T-helper 1 cell treated with Interleukin-12 subunit alpha and Interleukin-12 subunit beta and Interleukin-4 antibody, amounts not matched to agents 30 μg/mL and 1 μg/mL, for 36 hours (primary cell): ENCODE data around the gene CIT.

ENCODE experiments used
- H3K27ac Mint-ChIP-seq: one replicate; pipeline ENCODE4 v1.8.0; 2021; ENCODE audit warnings: mild to moderate bottlenecking, mixed read lengths
- H3K27me3 Mint-ChIP-seq: one replicate; pipeline ENCODE4 v1.8.0; 2021; ENCODE audit warnings: low read depth, mixed read lengths
- H3K36me3 Mint-ChIP-seq: one replicate; pipeline ENCODE4 v1.8.0; 2021; ENCODE audit warnings: low read depth, mixed read lengths
- H3K4me1 Mint-ChIP-seq: one replicate; pipeline ENCODE4 v1.8.0; 2021; ENCODE audit warnings: low read depth, mixed read lengths
- H3K4me3 Mint-ChIP-seq: one replicate; pipeline ENCODE4 v1.8.0; 2021; ENCODE audit warnings: mild to moderate bottlenecking, moderate library complexity, mixed read lengths
- H3K9me3 Mint-ChIP-seq: one replicate; pipeline ENCODE4 v1.8.0; 2021; ENCODE audit warnings: mixed read lengths

The CIT gene

DNA sequence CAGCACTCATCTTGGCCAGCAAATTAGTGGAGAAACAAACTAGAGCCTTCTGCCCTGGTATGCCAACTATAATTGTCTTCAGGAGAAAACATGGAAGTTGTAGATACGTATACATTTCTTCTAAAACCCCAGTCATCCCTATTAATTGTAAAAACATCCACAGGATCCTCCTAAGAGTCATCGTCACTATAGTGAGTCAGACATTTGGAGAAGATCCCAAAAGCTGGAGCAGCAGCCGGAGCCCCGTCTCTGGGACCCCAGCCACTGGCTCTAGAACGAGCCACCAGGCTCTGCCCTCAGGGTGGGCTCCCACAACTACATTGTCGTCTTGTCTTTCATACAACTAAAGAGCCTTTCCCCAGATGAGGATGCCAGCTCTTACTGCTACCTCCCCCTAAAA, 193.7 kb downstream of the CIT start:
- peaks cover 33% of the 10 kb centered on the region for H3K36me3 Mint-ChIP-seq
- H3K27me3 Mint-ChIP-seq = no peaks in the 10 kb centered on the region
- H3K27ac Mint-ChIP-seq = no peak overlapping the region
- no peaks in the 10 kb centered on the region for H3K9me3 Mint-ChIP-seq
- no peak overlapping the region for H3K4me3 Mint-ChIP-seq
- H3K4me1 Mint-ChIP-seq = peaks cover 20% of the 10 kb centered on the region

DNA sequence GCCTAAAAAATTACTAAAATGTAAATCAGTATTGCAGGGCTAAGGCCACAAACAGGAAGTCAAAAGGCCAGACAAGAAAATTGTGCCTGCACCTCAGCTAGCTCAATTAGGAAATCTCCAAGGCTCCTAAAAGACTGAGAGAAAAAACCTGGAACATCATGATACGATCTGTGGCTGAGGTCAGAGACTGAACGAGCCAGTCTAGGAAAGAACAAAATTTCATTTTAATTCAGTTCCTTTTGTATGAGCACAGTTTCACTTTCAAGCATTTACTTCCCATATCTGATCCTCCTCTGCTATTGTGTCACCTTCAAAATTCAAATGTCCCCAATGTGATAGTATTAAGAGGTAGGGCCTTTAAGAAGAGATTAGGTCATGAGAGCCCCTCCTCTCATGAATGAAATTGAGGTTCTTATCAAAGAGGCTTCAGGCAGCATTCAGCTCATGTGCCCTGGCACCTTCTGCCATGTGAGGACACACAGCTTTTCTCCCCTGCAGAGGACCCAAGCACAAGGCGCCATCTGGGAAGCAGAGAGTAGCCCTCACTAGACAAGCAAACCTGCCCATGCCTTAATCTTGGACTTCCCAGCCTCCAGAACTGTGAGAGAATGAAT, 194.4 kb downstream of the CIT start:
- peaks cover 36% of the 10 kb centered on the region for H3K36me3 Mint-ChIP-seq
- peak overlapping the region; percentile 5 for H3K4me3 Mint-ChIP-seq
- peak overlapping the region; percentile 70 for H3K27ac Mint-ChIP-seq
- H3K9me3 Mint-ChIP-seq = no peaks in the 10 kb centered on the region
- no peaks in the 10 kb centered on the region for H3K27me3 Mint-ChIP-seq
- H3K4me1 Mint-ChIP-seq = peaks cover 20% of the 10 kb centered on the region

DNA sequence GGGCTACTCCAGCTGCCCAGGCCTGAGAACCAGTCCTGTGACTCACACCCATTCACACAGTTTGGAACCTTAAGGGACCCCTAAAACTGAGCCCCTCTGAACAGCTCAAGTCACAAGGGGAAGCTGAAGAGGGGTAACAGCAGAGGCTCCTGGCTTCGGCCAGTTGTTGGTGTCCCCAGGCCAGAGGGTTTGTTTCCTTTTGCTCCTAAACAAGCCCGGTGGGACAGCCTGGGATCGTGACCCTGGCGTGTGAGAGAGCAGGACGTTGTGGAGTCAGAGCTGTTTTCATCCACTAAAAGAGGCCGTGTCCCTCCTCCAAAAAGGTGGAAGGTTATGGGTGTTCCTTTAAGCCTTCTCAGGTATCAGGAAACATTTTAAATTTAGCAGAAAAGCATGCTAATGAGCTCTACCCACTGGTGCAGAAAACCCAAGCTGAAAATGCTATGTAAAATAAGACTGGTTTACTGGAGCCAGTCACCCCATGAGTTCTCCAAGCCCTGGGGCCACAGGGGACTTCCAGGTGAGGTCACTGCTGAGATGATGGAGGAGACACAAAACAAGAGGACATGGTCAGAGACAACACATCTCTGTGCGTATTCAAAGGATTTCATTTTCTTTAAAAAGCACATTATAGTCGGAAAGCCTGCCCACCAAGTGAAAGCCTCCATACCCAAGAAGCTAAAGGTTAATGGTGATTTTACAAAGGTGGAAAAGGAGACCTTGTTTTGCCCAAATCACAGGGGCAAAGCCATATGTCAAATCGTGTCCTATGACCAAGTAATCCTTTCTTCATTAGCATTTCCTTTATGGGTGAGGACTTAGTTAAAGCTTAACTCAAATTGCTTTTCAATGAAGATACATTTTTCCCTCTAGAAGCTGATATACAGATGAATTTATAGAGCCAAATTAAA, 195.1 kb downstream of the CIT start:
- Mint-ChIP-seq H3K27me3 (no peaks in the 10 kb centered on the region), H3K9me3 (no peaks in the 10 kb centered on the region), H3K4me3 (no peak overlapping the region), H3K27ac (peak overlapping the region; percentile 70), H3K36me3 (peaks cover 36% of the 10 kb centered on the region), H3K4me1 (peaks cover 20% of the 10 kb centered on the region)

DNA sequence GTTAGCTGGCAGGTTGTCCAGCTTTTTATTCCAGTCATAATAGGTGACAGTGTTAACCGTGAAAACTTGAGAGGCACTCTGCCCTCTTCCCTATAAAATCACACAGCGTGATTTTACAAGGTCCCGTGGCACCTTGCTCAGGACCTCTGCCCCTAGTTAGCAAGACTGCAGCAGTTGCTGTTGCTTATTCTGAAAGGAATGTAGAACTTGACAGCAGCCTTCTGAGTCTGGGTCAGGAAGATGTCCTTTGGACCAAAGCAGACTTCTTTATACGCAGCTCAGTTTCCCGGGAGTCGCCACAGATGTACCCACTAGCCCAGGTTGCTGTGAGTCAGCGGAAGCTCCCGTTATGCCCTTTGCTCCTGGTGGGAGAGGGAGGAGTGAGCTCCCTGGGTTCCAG, 196.0 kb downstream of the CIT start:
- Mint-ChIP-seq H3K36me3 (peaks cover 37% of the 10 kb centered on the region), H3K27ac (no peak overlapping the region)

DNA sequence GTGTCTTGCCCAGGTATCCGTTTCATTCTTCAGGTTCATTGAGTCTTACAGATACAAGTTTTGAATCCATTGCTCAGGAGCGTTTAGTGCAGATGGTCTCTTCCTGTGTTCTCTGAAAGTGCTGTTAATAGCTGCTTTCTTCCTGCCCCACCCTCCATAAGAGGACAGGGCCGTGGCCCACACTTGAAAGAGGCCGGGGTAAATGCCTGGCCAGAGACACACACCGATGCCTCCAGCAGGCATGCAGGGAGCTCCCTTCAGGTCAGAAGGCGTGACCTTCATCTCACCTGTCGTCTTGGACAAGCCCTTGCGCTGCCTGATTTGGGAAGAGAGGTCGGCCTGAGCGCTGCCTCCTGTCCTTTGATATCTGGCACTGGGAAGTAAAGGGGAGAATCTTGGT, 197.6 kb downstream of the CIT start:
- no peaks in the 10 kb centered on the region for H3K9me3 Mint-ChIP-seq
- peaks cover 19% of the 10 kb centered on the region for H3K4me1 Mint-ChIP-seq
- no peak overlapping the region for H3K4me3 Mint-ChIP-seq
- no peaks in the 10 kb centered on the region for H3K27me3 Mint-ChIP-seq
- H3K36me3 Mint-ChIP-seq = peaks cover 48% of the 10 kb centered on the region
- H3K27ac Mint-ChIP-seq = no peak overlapping the region

More for the DNA sequence above, 196.0 kb downstream of the CIT start:
- H3K27me3 Mint-ChIP-seq = no peaks in the 10 kb centered on the region
- no peaks in the 10 kb centered on the region for H3K9me3 Mint-ChIP-seq
- H3K4me1 Mint-ChIP-seq = peaks cover 19% of the 10 kb centered on the region
- no peak overlapping the region for H3K4me3 Mint-ChIP-seq

DNA sequence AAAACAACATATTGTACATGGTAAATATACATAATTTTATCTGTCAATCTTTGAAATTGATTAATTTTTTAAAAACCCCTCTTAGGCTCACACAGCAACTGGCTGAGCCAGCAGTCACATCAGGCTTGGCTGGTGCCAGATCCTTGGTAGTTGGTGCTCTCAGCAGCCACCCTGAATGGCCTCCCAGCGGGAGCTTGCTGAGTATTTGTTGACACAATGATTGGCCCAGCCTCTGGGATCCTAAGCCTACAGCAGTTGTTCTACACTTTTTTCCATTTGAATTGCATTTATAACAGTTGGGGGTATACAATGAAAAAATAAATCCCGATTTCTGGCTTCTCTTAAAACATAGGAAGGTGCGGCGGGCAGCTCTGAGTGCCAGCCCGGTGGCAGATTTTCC, 198.0 kb downstream of the CIT start:
- Mint-ChIP-seq H3K27me3 (no peaks in the 10 kb centered on the region), H3K4me3 (no peak overlapping the region), H3K27ac (no peak overlapping the region), H3K36me3 (peaks cover 52% of the 10 kb centered on the region), H3K4me1 (peaks cover 22% of the 10 kb centered on the region), H3K9me3 (no peaks in the 10 kb centered on the region)

DNA sequence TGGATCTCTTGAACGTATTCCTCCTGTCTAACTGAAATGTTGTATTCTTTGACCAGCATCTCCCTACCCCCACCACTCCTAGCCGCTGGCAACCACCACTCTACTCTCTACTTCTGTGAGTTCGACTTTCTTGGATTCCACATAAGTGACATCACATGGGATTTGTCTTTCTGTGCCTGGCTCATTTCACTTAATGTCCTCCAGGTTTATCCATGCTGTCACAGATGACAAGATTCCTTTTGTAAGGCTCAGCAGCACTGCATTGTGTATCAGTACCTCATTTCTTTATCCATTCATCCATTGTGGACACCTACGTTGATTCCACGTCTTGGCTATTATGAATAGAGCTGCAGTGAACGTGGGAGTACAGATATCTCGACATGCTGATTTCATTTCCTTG, 198.7 kb downstream of the CIT start:
- no peaks in the 10 kb centered on the region for H3K27me3 Mint-ChIP-seq
- H3K4me3 Mint-ChIP-seq = no peak overlapping the region
- no peaks in the 10 kb centered on the region for H3K9me3 Mint-ChIP-seq
- H3K27ac Mint-ChIP-seq = no peak overlapping the region
- H3K36me3 Mint-ChIP-seq = peaks cover 58% of the 10 kb centered on the region
- H3K4me1 Mint-ChIP-seq = peaks cover 29% of the 10 kb centered on the region

DNA sequence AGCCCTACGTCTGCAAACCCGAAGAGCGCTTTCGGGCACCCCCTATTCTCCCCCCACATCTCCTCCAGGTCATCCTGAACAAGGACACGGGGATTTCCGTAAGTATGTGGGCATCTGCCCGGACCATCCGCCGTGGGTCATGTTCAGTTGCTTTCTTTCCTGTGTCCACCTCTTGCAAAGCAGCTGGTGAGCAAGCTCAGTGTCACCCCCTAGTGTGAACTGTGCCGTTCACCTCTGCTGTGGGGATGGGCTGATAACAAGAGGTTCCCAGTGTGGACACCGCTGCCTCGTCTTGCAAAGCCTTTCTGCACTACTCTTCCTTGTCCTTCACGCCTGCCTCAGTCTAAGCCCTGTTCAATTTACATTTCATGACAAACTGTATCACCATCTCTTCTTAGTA, 200.5 kb downstream of the CIT start:
- Mint-ChIP-seq H3K27ac (no peak overlapping the region), H3K9me3 (no peaks in the 10 kb centered on the region), H3K4me3 (no peak overlapping the region), H3K36me3 (peaks cover 73% of the 10 kb centered on the region), H3K4me1 (peaks cover 30% of the 10 kb centered on the region), H3K27me3 (no peaks in the 10 kb centered on the region)

DNA sequence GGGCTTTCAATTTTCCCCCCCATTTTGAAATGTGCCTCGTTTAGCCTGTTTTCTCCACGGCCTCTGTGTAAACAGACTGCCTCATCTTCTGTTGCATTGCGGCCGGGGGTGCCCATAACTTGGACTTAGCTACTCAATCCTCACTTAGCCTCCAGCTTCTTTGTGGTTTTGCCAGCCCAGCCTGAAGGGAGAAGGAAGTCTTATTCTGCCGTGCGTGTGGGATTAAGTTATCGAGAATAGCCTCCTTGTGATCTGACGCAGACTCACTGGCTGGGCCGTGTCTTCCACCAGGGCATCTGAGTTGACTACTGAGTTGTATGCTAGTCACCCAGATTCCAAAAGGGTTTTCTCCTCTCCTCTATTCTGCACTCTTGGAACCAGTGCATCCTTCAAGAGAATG, 201.1 kb downstream of the CIT start:
- Mint-ChIP-seq H3K4me3 (no peak overlapping the region), H3K27ac (no peak overlapping the region), H3K9me3 (no peaks in the 10 kb centered on the region), H3K36me3 (peaks cover 79% of the 10 kb centered on the region), H3K27me3 (no peaks in the 10 kb centered on the region), H3K4me1 (peaks cover 36% of the 10 kb centered on the region)

DNA sequence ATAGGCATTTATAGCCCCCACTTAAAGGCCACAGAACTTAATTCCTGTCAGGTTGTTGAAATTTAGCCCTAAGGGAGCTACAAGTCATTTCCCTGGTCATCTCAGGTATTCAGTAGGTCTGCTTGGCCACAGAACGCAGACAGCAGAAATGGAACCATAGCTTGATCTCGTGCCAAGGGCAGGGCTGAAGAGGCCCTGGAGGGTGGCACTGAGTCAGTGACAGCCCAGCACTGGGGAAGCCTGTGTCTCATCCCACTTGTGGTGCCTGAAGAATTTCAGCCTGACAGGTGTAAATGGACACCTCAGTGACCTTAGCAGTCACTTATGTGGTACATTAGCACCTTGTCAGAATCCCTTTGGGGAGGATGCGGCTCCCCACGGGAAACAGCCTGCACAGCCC, 202.6 kb downstream of the CIT start:
- Mint-ChIP-seq H3K27me3 (no peaks in the 10 kb centered on the region), H3K27ac (no peak overlapping the region), H3K9me3 (no peaks in the 10 kb centered on the region), H3K4me3 (no peak overlapping the region), H3K4me1 (peaks cover 45% of the 10 kb centered on the region), H3K36me3 (peaks cover 79% of the 10 kb centered on the region)

DNA sequence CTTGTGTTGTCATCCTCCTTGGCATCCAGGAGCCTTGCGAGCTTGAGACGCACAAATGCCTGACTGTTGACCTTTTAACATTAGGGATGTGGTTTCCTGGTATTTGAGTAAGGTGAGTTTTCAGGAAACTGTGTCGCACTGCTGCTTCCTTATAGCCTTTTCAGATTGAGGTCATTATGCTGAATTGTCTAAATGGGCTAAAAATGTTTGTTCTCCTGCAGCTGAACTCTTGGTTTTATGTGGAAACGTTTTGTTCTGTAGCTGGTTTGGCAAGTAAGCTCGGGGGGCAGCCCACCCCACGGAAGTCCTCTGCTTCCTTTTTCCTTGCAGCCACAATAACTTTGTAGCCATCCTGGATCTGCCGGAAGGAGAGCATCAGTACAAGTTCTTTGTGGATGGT, 203.5 kb downstream of the CIT start:
- Mint-ChIP-seq H3K36me3 (peaks cover 74% of the 10 kb centered on the region), H3K27ac (peak overlapping the region; percentile 91), H3K9me3 (no peaks in the 10 kb centered on the region), H3K4me3 (peak overlapping the region; percentile 47), H3K27me3 (no peaks in the 10 kb centered on the region), H3K4me1 (peaks cover 46% of the 10 kb centered on the region)

DNA sequence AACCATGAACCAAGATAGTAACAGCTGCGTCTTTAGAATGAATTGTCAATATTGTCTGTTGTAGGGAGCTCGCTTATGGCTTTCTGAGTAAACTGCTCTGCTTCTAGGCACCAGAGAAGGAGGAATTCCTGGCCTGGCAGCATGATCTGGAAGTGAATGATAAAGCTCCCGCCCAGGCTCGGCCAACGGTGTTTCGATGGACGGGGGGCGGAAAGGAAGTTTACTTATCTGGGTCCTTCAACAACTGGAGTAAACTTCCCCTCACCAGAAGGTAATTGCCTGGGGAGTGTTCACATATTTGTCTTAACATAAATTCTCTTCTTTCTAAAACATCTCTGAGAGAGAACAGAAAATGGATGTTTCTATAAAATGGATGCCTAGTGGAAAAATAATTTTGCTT, 204.9 kb downstream of the CIT start:
- Mint-ChIP-seq H3K9me3 (no peaks in the 10 kb centered on the region), H3K4me1 (peaks cover 52% of the 10 kb centered on the region), H3K27me3 (no peaks in the 10 kb centered on the region), H3K36me3 (peaks cover 70% of the 10 kb centered on the region), H3K4me3 (no peak overlapping the region), H3K27ac (peak overlapping the region; percentile 59)

DNA sequence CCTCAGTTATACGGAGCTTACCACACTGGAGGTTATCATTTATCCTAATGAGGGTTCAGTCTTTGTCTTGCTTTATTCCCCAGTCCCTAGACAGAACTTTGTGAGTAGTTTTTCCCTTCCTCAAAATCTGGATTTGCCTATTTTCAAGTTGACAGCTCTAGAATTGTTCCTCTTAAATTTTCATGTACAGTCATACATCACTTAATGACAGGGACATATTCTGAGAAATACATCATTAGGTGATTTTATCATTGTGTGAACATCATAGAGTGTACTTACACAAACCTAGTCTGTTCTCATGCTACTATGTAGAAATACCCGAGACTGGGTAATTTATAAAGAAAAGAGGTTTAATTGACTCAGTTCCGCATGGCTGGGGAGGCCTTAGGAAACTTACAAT, 206.1 kb downstream of the CIT start:
- Mint-ChIP-seq H3K4me1 (peaks cover 63% of the 10 kb centered on the region), H3K4me3 (no peak overlapping the region), H3K27me3 (no peaks in the 10 kb centered on the region), H3K36me3 (peaks cover 58% of the 10 kb centered on the region), H3K27ac (peak overlapping the region; percentile 68), H3K9me3 (no peaks in the 10 kb centered on the region)

DNA sequence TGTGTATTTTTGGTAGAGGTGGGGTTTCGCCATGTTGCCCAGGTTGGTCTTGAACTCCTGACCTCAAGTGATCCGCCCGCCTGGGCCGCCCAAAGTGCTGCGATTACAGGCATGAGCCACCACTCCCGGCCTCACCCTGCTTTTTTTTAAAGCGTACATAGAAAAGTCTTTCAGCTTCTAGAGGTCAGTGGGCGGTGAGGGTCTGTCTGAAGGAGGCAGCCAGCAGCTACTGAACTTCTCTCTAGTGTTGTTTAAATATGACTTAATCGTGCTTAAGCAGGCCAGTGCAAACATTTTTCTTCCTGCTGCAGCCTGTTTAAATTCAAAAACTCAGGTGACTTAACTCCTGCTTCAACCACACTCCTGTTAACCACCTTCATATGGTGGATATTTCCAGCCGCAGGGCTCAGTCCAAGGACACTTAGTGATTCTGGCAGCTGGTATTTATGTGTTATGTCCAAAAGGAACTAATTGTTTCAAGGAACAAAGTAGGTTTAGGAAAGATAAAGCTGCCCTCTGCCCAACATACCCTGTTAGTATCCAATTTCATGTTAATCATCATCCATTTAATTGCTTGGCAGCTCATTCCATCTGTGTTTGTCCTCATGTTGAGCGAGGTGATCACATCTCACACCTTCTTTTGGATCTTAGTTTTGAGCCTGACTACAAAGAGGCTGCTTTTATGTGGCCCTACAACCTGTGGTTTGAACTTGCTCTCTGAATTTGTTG, 207.2 kb downstream of the CIT start:
- H3K27me3 Mint-ChIP-seq = no peaks in the 10 kb centered on the region
- peaks cover 62% of the 10 kb centered on the region for H3K4me1 Mint-ChIP-seq
- peak overlapping the region; percentile 70 for H3K4me3 Mint-ChIP-seq
- peak overlapping the region; percentile 70 for H3K27ac Mint-ChIP-seq
- no peaks in the 10 kb centered on the region for H3K9me3 Mint-ChIP-seq
- peaks cover 47% of the 10 kb centered on the region for H3K36me3 Mint-ChIP-seq
